Body of pancreas (tissue), 4 donors: ENCODE measurements around the gene PRR7.

Experiments
- CTCF ChIP-seq, 7 experiments: fragments of 450-650 bp in 4 of 7; fragments of 200-600 bp in 3 of 7; sonication (generic) in 3 of 7; IDR thresholded peaks; one replicate each; pipeline ENCODE4 v1.5.1; 2016 to 2019; ENCODE audit warnings: antibody characterized with exemption in 7 of 7
- POLR2A ChIP-seq, 3 donors: fragments of 450-650 bp; IDR thresholded peaks; one replicate each; pipeline ENCODE4 v1.6.1; 2016; ENCODE audit warnings: antibody characterized with exemption in 3 of 3, mild to moderate bottlenecking in 2 of 3

- TF ChIP-seq POLR2A (IDR thresholded peaks at IDR 0.05) (no peak), CTCF (IDR thresholded peaks at IDR 0.05) (no peak)
Observed at GRCh38 chr5:177482359-177482795, 35.8 kb downstream of the PRR7 start.
